KMS-11 (cell line): Measurements from ENCODE around the gene CRACR2B.

Experiments used
- H2AFZ ChIP-seq: fragments of 200-600 bp; sonication (generic); 2 replicates; pipeline ENCODE4 v1.6.1; 2016; ENCODE audit warnings: antibody characterized with exemption, mixed run types, low read depth
- H3K27ac ChIP-seq: fragments of 200-600 bp; sonication (generic); 2 replicates; pipeline ENCODE4 v1.6.1; 2016; ENCODE audit warnings: mild to moderate bottlenecking, mixed run types
- H3K27me3 ChIP-seq: fragments of 200-600 bp; sonication (generic); 2 replicates; pipeline ENCODE4 v1.6.1; 2017; ENCODE audit warnings: mild to moderate bottlenecking, low read depth, mixed run types, moderate library complexity; ENCODE audit not compliant: insufficient read depth
- H3K36me3 ChIP-seq: fragments of 200-600 bp; sonication (generic); 2 replicates; pipeline ENCODE4 v1.6.1; 2017; ENCODE audit warnings: mild to moderate bottlenecking, mixed run types; ENCODE audit not compliant: insufficient read depth
- H3K4me1 ChIP-seq: fragments of 200-600 bp; sonication (generic); 2 replicates; pipeline ENCODE4 v1.6.1; 2016; ENCODE audit warnings: mild to moderate bottlenecking, low read depth, mixed run types; ENCODE audit not compliant: poor library complexity, severe bottlenecking
- H3K4me2 ChIP-seq: fragments of 200-600 bp; sonication (generic); 2 replicates; pipeline ENCODE4 v1.7.0; 2016; ENCODE audit warnings: mild to moderate bottlenecking, mixed run types
- H3K4me3 ChIP-seq: fragments of 200-600 bp; sonication (generic); IDR thresholded peaks from 2 replicates; pipeline ENCODE4 v1.6.1; 2017; ENCODE audit warnings: low read depth, low read length, mixed read lengths; ENCODE audit not compliant: insufficient read depth
- H3K79me2 ChIP-seq: fragments of 200-600 bp; sonication (generic); 2 replicates; pipeline ENCODE4 v1.6.1; 2016; ENCODE audit warnings: low read depth, mixed run types; ENCODE audit not compliant: insufficient read depth
- H3K9ac ChIP-seq: fragments of 200-600 bp; sonication (generic); 2 replicates; pipeline ENCODE4 v1.6.1; 2016; ENCODE audit warnings: mild to moderate bottlenecking, mixed run types
- H4K20me1 ChIP-seq: fragments of 200-600 bp; sonication (generic); 2 replicates; pipeline ENCODE4 v1.6.1; 2016; ENCODE audit warnings: mild to moderate bottlenecking, mixed run types; ENCODE audit not compliant: insufficient read depth
- TF ChIP-seq, protein P1 (sequence below): fragments of 200-600 bp; sonication (generic); conservative IDR thresholded peaks from 2 replicates; pipeline ENCODE4 v1.6.1; 2017; ENCODE audit warnings: low read depth, mild to moderate bottlenecking, antibody characterized with exemption, low read length, moderate library complexity, mixed read lengths

CRACR2B gene

DNA sequence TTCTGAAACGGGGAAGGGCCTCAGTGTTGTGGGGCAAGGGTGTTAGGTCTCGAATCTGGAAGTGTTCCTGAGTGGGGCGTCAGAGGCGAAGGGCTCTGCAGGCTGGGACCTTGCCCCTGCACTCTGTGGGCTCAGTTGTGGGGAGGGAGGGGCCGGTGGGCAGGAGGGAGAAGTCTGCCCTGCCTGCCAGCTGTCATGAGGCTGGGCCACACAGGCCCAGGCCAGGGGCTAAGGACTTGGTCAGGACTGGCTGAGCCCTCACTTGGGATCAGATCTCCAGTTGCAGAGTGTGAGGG lies at the start of gene CRACR2B:
TSS of gene CRACR2B (plus strand) at position 23 of the 296 bp plus-strand sequence. CDS start 689 bp downstream, outside the sequence.
- peaks cover 35% of the 10 kb centered on the region for H3K27me3 ChIP-seq
- no peak within 1 kb of the TSS for H3K4me3 ChIP-seq

DNA sequence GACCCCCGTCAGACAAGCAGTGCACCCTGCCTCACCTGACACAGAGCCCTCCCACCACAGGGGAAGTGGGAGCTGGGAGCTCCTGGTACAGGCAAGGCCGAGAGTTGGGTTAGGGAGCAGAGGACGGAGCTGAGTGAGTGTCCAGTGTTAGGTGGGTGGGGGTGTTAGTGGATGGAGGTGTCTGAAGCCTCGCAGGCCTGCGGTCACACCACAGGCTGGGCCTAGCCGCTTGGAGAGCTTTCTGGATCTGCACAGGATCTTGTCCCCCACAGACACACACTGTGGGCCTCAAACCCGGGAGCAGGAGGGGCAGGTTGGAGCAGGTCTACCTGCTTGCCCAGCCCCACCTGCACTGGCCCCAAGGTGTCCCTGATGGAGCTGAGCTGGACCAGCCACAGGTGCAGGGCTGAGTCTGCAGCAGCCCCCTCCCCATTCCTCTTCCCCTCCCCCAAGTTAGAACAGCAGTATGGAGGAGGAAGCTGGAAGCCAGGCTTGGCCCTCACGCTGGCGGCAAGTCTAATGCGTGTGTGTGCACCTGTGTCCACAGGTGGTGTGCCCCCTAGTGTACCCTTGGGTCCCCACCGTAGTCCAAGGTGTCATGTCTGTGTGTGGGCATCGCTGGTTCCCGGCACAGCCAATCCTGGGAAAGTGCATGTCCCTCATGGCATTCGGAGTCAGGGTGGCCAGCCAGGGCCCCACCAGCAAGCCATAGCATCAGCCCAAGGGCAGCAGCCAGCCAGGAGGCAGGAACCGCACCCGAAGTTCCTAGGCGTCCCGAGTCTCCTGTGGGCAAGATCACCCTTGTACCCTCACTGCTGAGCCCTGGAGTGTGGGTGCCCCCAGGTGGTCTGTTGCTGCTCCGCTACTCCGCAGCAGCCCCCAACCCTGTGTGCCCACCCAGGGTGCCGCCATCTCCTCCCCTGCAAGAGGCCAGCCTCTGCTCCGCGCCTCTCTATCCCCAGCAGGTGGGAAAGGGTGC lies 48.5 kb upstream of the CRACR2B start:
- Histone ChIP-seq H4K20me1 (no peaks in the 10 kb centered on the region), H2AFZ (no peak overlapping the region), H3K36me3 (no peaks in the 10 kb centered on the region), H3K4me2 (no peak overlapping the region), H3K4me1 (peaks cover 12% of the 10 kb centered on the region), H3K27ac (no peak overlapping the region), H3K79me2 (peaks cover 26% of the 10 kb centered on the region), H3K4me3 (no peak overlapping the region), H3K9ac (no peak overlapping the region), H3K27me3 (no peaks in the 10 kb centered on the region)
- TF ChIP-seq, protein P1, sequence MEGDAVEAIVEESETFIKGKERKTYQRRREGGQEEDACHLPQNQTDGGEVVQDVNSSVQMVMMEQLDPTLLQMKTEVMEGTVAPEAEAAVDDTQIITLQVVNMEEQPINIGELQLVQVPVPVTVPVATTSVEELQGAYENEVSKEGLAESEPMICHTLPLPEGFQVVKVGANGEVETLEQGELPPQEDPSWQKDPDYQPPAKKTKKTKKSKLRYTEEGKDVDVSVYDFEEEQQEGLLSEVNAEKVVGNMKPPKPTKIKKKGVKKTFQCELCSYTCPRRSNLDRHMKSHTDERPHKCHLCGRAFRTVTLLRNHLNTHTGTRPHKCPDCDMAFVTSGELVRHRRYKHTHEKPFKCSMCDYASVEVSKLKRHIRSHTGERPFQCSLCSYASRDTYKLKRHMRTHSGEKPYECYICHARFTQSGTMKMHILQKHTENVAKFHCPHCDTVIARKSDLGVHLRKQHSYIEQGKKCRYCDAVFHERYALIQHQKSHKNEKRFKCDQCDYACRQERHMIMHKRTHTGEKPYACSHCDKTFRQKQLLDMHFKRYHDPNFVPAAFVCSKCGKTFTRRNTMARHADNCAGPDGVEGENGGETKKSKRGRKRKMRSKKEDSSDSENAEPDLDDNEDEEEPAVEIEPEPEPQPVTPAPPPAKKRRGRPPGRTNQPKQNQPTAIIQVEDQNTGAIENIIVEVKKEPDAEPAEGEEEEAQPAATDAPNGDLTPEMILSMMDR: no peak

More for the DNA sequence above, at the start of gene CRACR2B:
- Histone ChIP-seq H4K20me1 (no peaks in the 10 kb centered on the region), H2AFZ (peak within 1 kb of the TSS; percentile 76), H3K4me2 (peak within 1 kb of the TSS; percentile 98), H3K36me3 (no peaks in the 10 kb centered on the region), H3K9ac (peak within 1 kb of the TSS; percentile 35; the same call in 1 of the 2 replicates), H3K4me1 (peaks cover 59% of the 10 kb centered on the region), H3K27ac (no peak within 1 kb of the TSS), H3K79me2 (no peaks in the 10 kb centered on the region)
- TF ChIP-seq, protein P1: no peak

DNA sequence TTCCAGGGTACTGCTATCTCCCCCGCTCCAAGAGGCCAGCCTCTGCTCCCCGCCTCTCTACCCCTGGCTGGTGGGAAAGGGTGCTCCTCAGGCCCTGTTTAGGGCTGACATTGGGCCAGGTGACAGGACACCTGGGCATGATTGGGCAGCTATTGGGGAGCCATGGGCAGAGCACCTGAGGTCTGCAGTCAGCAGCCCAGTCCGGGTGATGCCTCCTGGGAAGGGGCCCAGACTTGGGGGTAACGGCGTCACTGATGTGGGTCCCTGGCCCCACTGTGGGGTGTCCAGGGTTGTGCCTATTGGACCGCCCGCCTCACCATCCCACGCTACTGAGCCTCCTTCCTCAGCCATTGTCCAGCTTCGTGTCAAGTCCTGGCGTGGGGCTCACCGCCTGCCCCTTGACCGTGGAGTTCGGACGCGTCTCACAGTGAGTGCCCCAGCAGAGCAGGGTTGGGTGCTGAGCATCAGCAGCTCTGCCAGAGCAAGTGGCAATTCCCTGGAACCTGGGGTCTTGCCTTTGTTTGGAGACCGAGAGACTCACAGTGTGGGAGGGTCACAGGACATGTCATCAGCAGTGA lies 47.7 kb upstream of the CRACR2B start:
- TF ChIP-seq, protein P1: no peak
- H3K9ac ChIP-seq: no peak overlapping the region
- H3K4me3 ChIP-seq: no peak overlapping the region
- no peak overlapping the region for H3K4me2 ChIP-seq
- H3K27me3 ChIP-seq: no peaks in the 10 kb centered on the region
- no peak overlapping the region for H2AFZ ChIP-seq
- no peak overlapping the region for H3K27ac ChIP-seq
- no peaks in the 10 kb centered on the region for H3K36me3 ChIP-seq
- H4K20me1 ChIP-seq: no peaks in the 10 kb centered on the region
- peaks cover 18% of the 10 kb centered on the region for H3K79me2 ChIP-seq
- H3K4me1 ChIP-seq: peaks cover 12% of the 10 kb centered on the region

DNA sequence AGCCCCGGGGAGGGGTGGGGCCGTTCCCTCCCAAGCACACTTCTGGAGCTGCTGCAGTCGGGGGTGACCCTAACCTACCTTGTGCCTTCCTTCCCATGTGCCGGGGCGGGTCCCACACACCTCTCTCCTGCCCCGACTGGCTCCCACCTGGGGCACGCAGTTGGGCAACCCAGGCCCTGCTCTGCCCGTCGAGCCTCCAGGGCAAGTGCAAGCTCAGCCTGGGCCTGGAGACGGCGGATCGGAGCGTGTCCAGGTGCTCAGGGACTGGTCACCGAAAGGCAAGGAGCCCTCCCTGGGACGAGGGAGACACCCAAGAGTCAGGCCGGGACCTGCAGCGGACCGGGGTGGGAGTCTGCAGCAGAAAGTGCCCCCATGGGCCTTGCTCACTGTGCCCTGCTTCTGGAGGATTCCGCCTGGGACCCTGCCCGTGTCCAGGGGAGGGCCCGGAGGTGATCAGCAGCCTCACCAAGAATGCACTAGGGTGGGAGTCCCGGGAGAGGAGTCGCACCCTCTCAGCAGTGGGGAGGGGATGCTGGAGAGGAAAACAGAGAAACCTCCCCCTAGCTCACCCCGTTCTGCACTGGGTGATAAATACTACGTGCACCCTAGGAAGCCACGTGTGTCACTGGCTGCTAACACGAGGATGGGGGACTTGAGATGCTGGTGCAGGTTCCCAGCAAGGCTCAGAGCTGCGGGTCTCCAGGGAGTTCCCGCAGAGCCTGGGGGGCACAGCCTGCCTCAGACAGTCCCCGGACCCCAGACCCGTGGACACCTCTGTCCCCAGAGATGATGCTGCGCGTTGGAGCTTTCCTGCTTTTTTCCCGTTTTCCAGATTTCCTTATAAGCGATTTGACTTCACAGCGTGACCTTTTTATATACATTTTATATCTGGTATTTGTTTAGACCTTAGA lies 45.2 kb upstream of the CRACR2B start:
- H2AFZ ChIP-seq: no peak overlapping the region
- no peak overlapping the region for H3K9ac ChIP-seq

More for the DNA sequence above, 45.2 kb upstream of the CRACR2B start:
- H3K27me3 ChIP-seq: no peaks in the 10 kb centered on the region
- TF ChIP-seq, protein P1: no peak
- no peaks in the 10 kb centered on the region for H3K36me3 ChIP-seq
- peaks cover 5% of the 10 kb centered on the region for H3K4me1 ChIP-seq
- H3K4me2 ChIP-seq: no peak overlapping the region
- no peak overlapping the region for H3K27ac ChIP-seq
- H4K20me1 ChIP-seq: no peaks in the 10 kb centered on the region
- no peaks in the 10 kb centered on the region for H3K79me2 ChIP-seq
- H3K4me3 ChIP-seq: no peak overlapping the region
